Measurements from ENCODE around the gene FAU.
"Not testable (repeated sequence)": the region's sequence is repeated elsewhere in the genome, so short reads cannot be mapped to it uniquely, and the experiment has no call there.

The FAU gene

GRCh38 chr11:65119670-65119995 is 2.3 kb downstream of the FAU start:
- DNase-seq: no peak

- not testable (repeated sequence) for DNase-seq
These were observed 2.9 kb downstream of the FAU start for GRCh38 chr11:65118891-65119669.

- DNase-seq: no peak
These were observed 3.7 kb downstream of the FAU start for GRCh38 chr11:65118097-65118837.

GRCh38 chr11:65117206-65118096 is 4.5 kb downstream of the FAU start, which contains the start of gene ZNHIT2:
Gene ZNHIT2, minus strand, starts transcription at chr11:65117701. Its CDS starts 48 bp downstream, at chr11:65117653.
- DNase-seq: peak; percentile 100

- peak; percentile 60 to 65 for DNase-seq
These were observed 5.3 kb downstream of the FAU start for GRCh38 chr11:65116370-65117205.

- DNase-seq: no peak
These were observed 6.4 kb downstream of the FAU start for GRCh38 chr11:65115361-65116082.

GRCh38 chr11:65114538-65115171 is 7.3 kb downstream of the FAU start:
- no peak for DNase-seq

- no peak for DNase-seq
These were observed 8.1 kb downstream of the FAU start for GRCh38 chr11:65113839-65114238.

GRCh38 chr11:65113361-65113756 is 8.6 kb downstream of the FAU start:
- no peak for DNase-seq

- peak; percentile 70 to 72 for DNase-seq
These were observed 9.2 kb downstream of the FAU start for GRCh38 chr11:65112546-65113360.

- DNase-seq: peak; percentile 94 to 95
These were observed 10.0 kb downstream of the FAU start, which contains the start of gene TM7SF2 for GRCh38 chr11:65111744-65112545. Gene TM7SF2, plus strand, starts transcription at chr11:65111872. Its CDS starts 144 bp downstream, at chr11:65112016.

GRCh38 chr11:65111159-65111743 is 10.7 kb downstream of the FAU start:
- no peak for DNase-seq

GRCh38 chr11:65110354-65110861 is 11.5 kb downstream of the FAU start:
- peak; percentile 84 to 99 for DNase-seq

- DNase-seq: no peak
These were observed 12.4 kb downstream of the FAU start for GRCh38 chr11:65109231-65110198.

- DNase-seq: no peak
These were observed 13.3 kb downstream of the FAU start for GRCh38 chr11:65108469-65109123.

- DNase-seq: no peak
These were observed 14.0 kb downstream of the FAU start for GRCh38 chr11:65107751-65108468.

All from activated CD4-positive, alpha-beta T cell treated with anti-CD3 and anti-CD28 coated beads for 4 hours (primary cell).